SU-DHL-6 (cell line): Measurements from ENCODE around the gene TRIM6.

Source experiments
- EZH2phosphoT487 ChIP-seq: fragments of 200-600 bp; sonication (generic), shearing (Covaris generic); conservative IDR thresholded peaks from 2 replicates; pipeline ENCODE4 v1.6.1; 2018; ENCODE audit warnings: mild to moderate bottlenecking, antibody characterized with exemption, low read length, moderate library complexity, mixed read lengths
- TF ChIP-seq, protein P1 (sequence below): fragments of 200-600 bp; sonication (generic); IDR thresholded peaks from one replicate; pipeline ENCODE4 v1.5.1; 2017; ENCODE audit warnings: antibody characterized with exemption, mild to moderate bottlenecking, low read length, moderate library complexity; ENCODE audit not compliant: insufficient read depth, poor library complexity, severe bottlenecking

DNA sequence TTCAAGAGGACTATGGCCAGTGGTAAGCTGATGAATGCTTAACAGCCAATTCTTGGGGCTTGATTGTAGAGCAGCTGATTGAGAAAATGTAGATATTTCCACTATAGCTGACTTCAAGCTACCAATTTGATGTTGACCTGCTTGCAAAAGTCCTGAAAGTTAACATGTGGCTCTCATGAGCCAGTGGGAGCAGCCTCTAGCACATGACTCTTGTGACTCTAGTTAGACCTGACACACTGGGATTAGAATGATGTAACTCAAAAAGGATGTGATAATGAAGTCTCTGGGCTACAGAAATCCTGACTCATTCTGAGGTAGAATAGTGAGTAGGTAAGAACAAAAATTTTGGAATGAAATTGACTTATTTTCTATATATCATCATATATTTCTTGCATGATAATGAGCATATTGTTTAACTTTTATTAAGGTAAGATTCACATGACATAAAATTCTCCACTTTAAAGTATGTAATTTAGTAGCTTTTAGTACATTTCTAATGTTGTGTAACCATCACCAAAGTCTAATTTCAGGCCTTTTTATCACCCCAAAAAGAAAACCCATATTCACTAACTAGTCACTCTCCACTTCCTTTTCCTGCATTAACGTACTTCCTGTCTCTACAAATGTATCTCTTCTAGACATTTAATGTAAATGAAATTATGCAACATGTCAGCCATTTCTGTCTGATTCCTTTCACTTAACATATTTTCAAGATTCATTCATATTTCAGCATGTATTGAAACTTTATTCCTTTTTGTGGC lies 32.0 kb upstream of the TRIM6 start:
- TF ChIP-seq, protein P1, sequence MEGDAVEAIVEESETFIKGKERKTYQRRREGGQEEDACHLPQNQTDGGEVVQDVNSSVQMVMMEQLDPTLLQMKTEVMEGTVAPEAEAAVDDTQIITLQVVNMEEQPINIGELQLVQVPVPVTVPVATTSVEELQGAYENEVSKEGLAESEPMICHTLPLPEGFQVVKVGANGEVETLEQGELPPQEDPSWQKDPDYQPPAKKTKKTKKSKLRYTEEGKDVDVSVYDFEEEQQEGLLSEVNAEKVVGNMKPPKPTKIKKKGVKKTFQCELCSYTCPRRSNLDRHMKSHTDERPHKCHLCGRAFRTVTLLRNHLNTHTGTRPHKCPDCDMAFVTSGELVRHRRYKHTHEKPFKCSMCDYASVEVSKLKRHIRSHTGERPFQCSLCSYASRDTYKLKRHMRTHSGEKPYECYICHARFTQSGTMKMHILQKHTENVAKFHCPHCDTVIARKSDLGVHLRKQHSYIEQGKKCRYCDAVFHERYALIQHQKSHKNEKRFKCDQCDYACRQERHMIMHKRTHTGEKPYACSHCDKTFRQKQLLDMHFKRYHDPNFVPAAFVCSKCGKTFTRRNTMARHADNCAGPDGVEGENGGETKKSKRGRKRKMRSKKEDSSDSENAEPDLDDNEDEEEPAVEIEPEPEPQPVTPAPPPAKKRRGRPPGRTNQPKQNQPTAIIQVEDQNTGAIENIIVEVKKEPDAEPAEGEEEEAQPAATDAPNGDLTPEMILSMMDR = no peak
- no peak for TF ChIP-seq EZH2phosphoT487
